IMR-90 (cell line): Measurements from ENCODE around the gene TEKT1. TPM values are rescaled to one million over a fixed set of nuclear protein-coding genes. Genes with fewer than 3 reads are reported as not detected.

Source experiments
- ATAC-seq: fragments of 200-7000 bp; cut with Tn5 transposase; 2 replicates; pipeline ENCODE4 v1.9.1; 2020; ENCODE audit warnings: low read depth, mild to moderate bottlenecking, moderate library complexity
- BruUV-seq: library from RNA; stranded (reverse); fragments of 400-500 nt; replicated peaks from 2 replicates; lab custom pipeline; 2021; lab: Mats Ljungman, UMichigan
- CTCF ChIA-PET: fragments of 300-600 bp; formaldehyde crosslinking; extraction: SDS; loops from one replicate; lab custom pipeline; 2021; ENCODE audit warnings: antibody characterized with exemption; lab: Yijun Ruan, JAX
- POLR2A ChIA-PET: fragments of 300-600 bp; sonication (Branson Sonifier 250); formaldehyde crosslinking; loops from one replicate; lab custom pipeline; 2022; ENCODE audit warnings: antibody characterized with exemption; ENCODE audit not compliant: unreplicated experiment; lab: Charles Lee
- DNase-seq: peaks from one replicate; pipeline ENCODE4 v3.0.0; 2013
- H2AFZ ChIP-seq: replicated peaks from 2 replicates; pipeline ENCODE3; 2013; ENCODE audit warnings: low read length, mild to moderate bottlenecking; ENCODE audit not compliant: poor library complexity
- H2AK5ac ChIP-seq: 2 replicates; pipeline ENCODE4 v1.6.1; 2013; ENCODE audit warnings: low read depth, low read length, inconsistent platforms
- H2AK9ac ChIP-seq: replicated peaks from 2 replicates; pipeline ENCODE3; 2013; ENCODE audit warnings: mild to moderate bottlenecking, low read depth, low read length, moderate library complexity; ENCODE audit not compliant: poor library complexity
- H2BK120ac ChIP-seq: 2 replicates; pipeline ENCODE4 v1.6.1; 2013; ENCODE audit warnings: low read depth, low read length, inconsistent platforms
- H2BK15ac ChIP-seq: 3 replicates; pipeline ENCODE4 v1.6.1; 2013; ENCODE audit warnings: low read depth, low read length, inconsistent platforms
- H2BK20ac ChIP-seq: 2 replicates; pipeline ENCODE4 v1.6.1; 2013; ENCODE audit warnings: low read depth, mild to moderate bottlenecking, inconsistent platforms, low read length, moderate library complexity
- H2BK5ac ChIP-seq: 2 replicates; pipeline ENCODE4 v1.6.1; 2013; ENCODE audit warnings: mild to moderate bottlenecking, low read depth, low read length, inconsistent platforms; ENCODE audit not compliant: poor library complexity, severe bottlenecking
- H3K14ac ChIP-seq: replicated peaks from 2 replicates; pipeline ENCODE4 v1.6.1; 2013; ENCODE audit warnings: low read depth, low read length, inconsistent platforms
- H3K18ac ChIP-seq: 2 replicates; pipeline ENCODE4 v1.6.1; 2013; ENCODE audit warnings: low read depth, low read length, control low read depth
- H3K23ac ChIP-seq: 2 replicates; pipeline ENCODE4 v1.6.1; 2013; ENCODE audit warnings: low read depth, low read length, inconsistent platforms
- H3K27ac ChIP-seq: 2 replicates; pipeline ENCODE4 v1.5.1; 2013; ENCODE audit warnings: mild to moderate bottlenecking, control low read depth, low read length; ENCODE audit not compliant: insufficient read depth
- H3K27me3 ChIP-seq: 2 replicates; pipeline ENCODE4 v1.6.1; 2013; ENCODE audit warnings: low read length; ENCODE audit not compliant: control insufficient read depth, insufficient read depth
- H3K36me3 ChIP-seq: 2 replicates; pipeline ENCODE4 v1.6.1; 2013; ENCODE audit warnings: low read length, mixed read lengths; ENCODE audit not compliant: control insufficient read depth, insufficient read depth
- H3K4ac ChIP-seq: 2 replicates; pipeline ENCODE4 v1.6.1; 2013; ENCODE audit warnings: low read depth, low read length, inconsistent platforms
- H3K4me1 ChIP-seq: 2 replicates; pipeline ENCODE4 v1.6.1; 2013; ENCODE audit warnings: low read length, mixed read lengths; ENCODE audit not compliant: control insufficient read depth, insufficient read depth
- H3K4me2 ChIP-seq: 2 replicates; pipeline ENCODE4 v1.6.1; 2013; ENCODE audit warnings: low read depth, mild to moderate bottlenecking, control low read depth, low read length, moderate library complexity
- H3K4me3 ChIP-seq: 2 replicates; pipeline ENCODE4 v1.5.1; 2013; ENCODE audit warnings: low read depth, mild to moderate bottlenecking, control low read depth, low read length, moderate library complexity; ENCODE audit not compliant: insufficient read depth
- H3K56ac ChIP-seq: 2 replicates; pipeline ENCODE4 v1.6.1; 2013; ENCODE audit warnings: low read length, inconsistent platforms; ENCODE audit not compliant: insufficient read depth; ENCODE audit errors: extremely low read depth
- H3K79me1 ChIP-seq, 2 experiments: 2 replicates each; pipeline ENCODE4 v1.6.1; 2013; ENCODE audit warnings: low read length in 2 of 2, inconsistent platforms in 1 of 2, low read depth in 1 of 2
- H3K9ac ChIP-seq: 2 replicates; pipeline ENCODE4 v1.6.1; 2013; ENCODE audit warnings: low read depth, low read length, control low read depth
- H3K9me1 ChIP-seq: 2 replicates; pipeline ENCODE4 v1.6.1; 2013; ENCODE audit warnings: low read length, inconsistent platforms; ENCODE audit not compliant: insufficient read depth
- H3K9me3 ChIP-seq: 2 replicates; pipeline ENCODE4 v1.6.1; 2013; ENCODE audit warnings: low read length; ENCODE audit not compliant: control insufficient read depth, insufficient read depth
- H4K20me1 ChIP-seq: 2 replicates; pipeline ENCODE4 v1.6.1; 2013; ENCODE audit warnings: low read length, inconsistent platforms; ENCODE audit not compliant: insufficient read depth
- H4K5ac ChIP-seq: 2 replicates; pipeline ENCODE4 v1.6.1; 2013; ENCODE audit warnings: mild to moderate bottlenecking, low read depth, low read length, control low read depth
- H4K8ac ChIP-seq, 2 experiments: 2 replicates each; pipeline ENCODE4 v1.6.1; 2013; ENCODE audit warnings: low read depth in 2 of 2, low read length in 2 of 2, control low read depth in 1 of 2, inconsistent platforms in 1 of 2
- H4K91ac ChIP-seq: 2 replicates; pipeline ENCODE4 v1.6.1; 2013; ENCODE audit warnings: low read depth, low read length, inconsistent platforms; ENCODE audit not compliant: insufficient read depth
- BHLHE40 ChIP-seq: fragments of 150-350 bp; IDR thresholded peaks from 2 replicates; pipeline ENCODE4 v1.6.1; 2016; ENCODE audit warnings: mild to moderate bottlenecking, low read depth, low read length
- CEBPB ChIP-seq: IDR thresholded peaks from 2 replicates; pipeline ENCODE4 v1.6.1; 2012; ENCODE audit warnings: low read depth, low read length, improper control_type of control experiment
- MXI1 ChIP-seq: IDR thresholded peaks from 2 replicates; pipeline ENCODE4 v1.6.1; 2012; ENCODE audit warnings: low read depth, mild to moderate bottlenecking, low read length, moderate library complexity, borderline replicate concordance
- RAD21 ChIP-seq: IDR thresholded peaks from 2 replicates; pipeline ENCODE4 v1.6.1; 2012; ENCODE audit warnings: low read length, improper control_type of control experiment
- RCOR1 ChIP-seq: IDR thresholded peaks from 2 replicates; pipeline ENCODE4 v1.6.1; 2012; ENCODE audit warnings: mild to moderate bottlenecking, low read length, improper control_type of control experiment; ENCODE audit not compliant: insufficient replicate concordance
- SMC3 ChIP-seq: fragments of 150-350 bp; IDR thresholded peaks from 2 replicates; pipeline ENCODE4 v1.6.1; 2016; ENCODE audit warnings: low read depth, mild to moderate bottlenecking, antibody characterized with exemption, low read length, moderate library complexity
- WGBS, 2 experiments: methylation state at CpG; one replicate each; pipeline versions ENCODE4 v1.1.5 to v1.1.7; 2013; ENCODE audit warnings: missing lambda C conversion rate in 2 of 2; ENCODE audit not compliant: insufficient read length in 1 of 2; ENCODE audit errors: extremely low coverage in 2 of 2; 5-methylcytosine and 5-hydroxymethylcytosine counted together
- dilution Hi-C: fragments of 300-500 bp; cut with HindIII; formaldehyde crosslinking; loops from one replicate; pipeline ENCODE4 v1.14.3; 2018; ENCODE audit warnings: low sequenced_read_pairs; ENCODE audit not compliant: unreplicated experiment
- in situ Hi-C: fragments of 300-500 bp; cut with MboI; formaldehyde crosslinking; loops from 3 replicates; pipeline ENCODE4 v1.14.3; 2019; ENCODE audit warnings: low sequenced_read_pairs, inconsistent platforms, mixed read lengths
- intact Hi-C: fragments of 100-400 bp; cut with micrococcal nuclease; formaldehyde crosslinking; loops from 2 replicates; pipeline ENCODE4 v1.10.0; 2022
- polyA plus RNA-seq, 3 experiments: library from polyadenylated mRNA; depleted of rRNA; stranded (reverse); fragments of >200 nt; gene quantifications; 2 replicates each; pipeline ENCODE4 v1.2.3, GENCODE V29; 2012; ENCODE audit warnings: low replicate concordance in 1 of 3
- total RNA-seq: library from RNA; depleted of rRNA; stranded (reverse); fragments of >200 nt; gene quantifications from 2 replicates; pipeline ENCODE4 v1.2.3, GENCODE V29; 2012
- TF ChIP-seq, protein P1 (sequence below): conservative IDR thresholded peaks from 2 replicates; pipeline ENCODE4 v1.5.1; 2012; ENCODE audit warnings: mild to moderate bottlenecking, low read depth, low read length, improper control_type of control experiment
- TF ChIP-seq, protein P2 (sequence below): fragments of 150-350 bp; IDR thresholded peaks from 2 replicates; pipeline ENCODE4 v1.6.1; 2017; ENCODE audit warnings: mild to moderate bottlenecking, antibody characterized with exemption, low read length, low read depth

TEKT1 gene
- total and polyA plus RNA-seq, 2 of the 4 experiments (the other 2 are of a cell fraction): not detected

DNA sequence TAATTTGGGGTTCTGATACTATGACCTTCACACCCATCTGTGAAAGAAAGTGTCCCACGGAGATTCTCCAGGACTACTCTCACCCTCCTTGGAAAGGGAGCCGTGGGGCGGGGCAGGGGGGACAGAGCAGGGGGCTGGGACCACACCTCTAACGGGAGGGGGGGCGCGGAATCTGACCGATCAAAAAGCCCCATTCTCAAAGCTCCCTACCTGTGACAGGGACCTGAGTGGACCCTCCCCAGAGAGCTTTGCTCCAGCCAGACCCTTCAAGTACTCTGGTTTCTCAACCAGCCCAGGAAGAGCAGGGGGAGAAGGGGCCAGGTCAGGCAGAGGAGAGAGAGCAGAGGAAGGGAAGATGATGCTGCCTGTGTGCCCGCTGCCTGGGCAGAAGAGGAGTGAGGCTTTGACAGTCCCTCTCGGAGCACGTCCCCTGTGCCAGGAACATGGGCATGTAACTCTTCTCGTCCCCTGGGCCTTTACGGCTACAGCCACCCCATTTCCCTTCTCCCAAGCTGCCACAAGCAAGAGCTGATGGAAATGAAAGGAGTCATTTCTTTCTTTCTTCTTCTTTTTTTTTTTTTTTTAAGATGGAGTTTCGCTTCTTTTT lies 75.0 kb downstream of the TEKT1 start:
- ATAC-seq (no peak), DNase-seq (no peak)
- Histone ChIP-seq H3K9me1 (peaks cover 12% of the 10 kb centered on the region), H3K56ac (no peak overlapping the region), H3K27ac (no peak overlapping the region), H4K8ac (no peak overlapping the region; a peak in 1 of 4 replicates), H2AK5ac (no peak overlapping the region), H2BK15ac (no peak overlapping the region), H3K36me3 (no peaks in the 10 kb centered on the region), H2AFZ (no peak overlapping the region), H3K27me3 (no peaks in the 10 kb centered on the region), H3K9ac (no peak overlapping the region), H2BK120ac (no peak overlapping the region), H2BK20ac (no peak overlapping the region), H3K18ac (no peak overlapping the region), H3K4me2 (no peak overlapping the region), H3K23ac (no peak overlapping the region), H2BK5ac (no peak overlapping the region), H3K9me3 (no peaks in the 10 kb centered on the region), H3K4me3 (no peak overlapping the region), H3K4ac (0 out of 2 replicates have a peak overlapping the region, but pooled peaks have one; percentile 3), H3K14ac (no peak overlapping the region), H3K4me1 (peaks cover 15% of the 10 kb centered on the region), H4K5ac (no peak overlapping the region), H4K91ac (peak overlapping the region; percentile 66; the same call in 1 of the 2 replicates), H3K79me1 (no peaks in the 10 kb centered on the region), H2AK9ac (no peak overlapping the region), H4K20me1 (no peaks in the 10 kb centered on the region)
- no TSS peak for BruUV-seq
- dilution Hi-C loops: no loop called here
- ChIA-PET CTCF (no interaction called here), POLR2A (no interaction called here)
- in situ Hi-C loops: no loop called here
- intact Hi-C loops: loop anchor here (10.0 kb wide), 1 partner anchor 92 kb away; no protein-coding TSS in a partner anchor
- TF ChIP-seq RAD21 (no peak), RCOR1 (no peak), CEBPB (no peak), SMC3 (no peak), MXI1 (no peak), BHLHE40 (no peak)
- TF ChIP-seq, protein P1, sequence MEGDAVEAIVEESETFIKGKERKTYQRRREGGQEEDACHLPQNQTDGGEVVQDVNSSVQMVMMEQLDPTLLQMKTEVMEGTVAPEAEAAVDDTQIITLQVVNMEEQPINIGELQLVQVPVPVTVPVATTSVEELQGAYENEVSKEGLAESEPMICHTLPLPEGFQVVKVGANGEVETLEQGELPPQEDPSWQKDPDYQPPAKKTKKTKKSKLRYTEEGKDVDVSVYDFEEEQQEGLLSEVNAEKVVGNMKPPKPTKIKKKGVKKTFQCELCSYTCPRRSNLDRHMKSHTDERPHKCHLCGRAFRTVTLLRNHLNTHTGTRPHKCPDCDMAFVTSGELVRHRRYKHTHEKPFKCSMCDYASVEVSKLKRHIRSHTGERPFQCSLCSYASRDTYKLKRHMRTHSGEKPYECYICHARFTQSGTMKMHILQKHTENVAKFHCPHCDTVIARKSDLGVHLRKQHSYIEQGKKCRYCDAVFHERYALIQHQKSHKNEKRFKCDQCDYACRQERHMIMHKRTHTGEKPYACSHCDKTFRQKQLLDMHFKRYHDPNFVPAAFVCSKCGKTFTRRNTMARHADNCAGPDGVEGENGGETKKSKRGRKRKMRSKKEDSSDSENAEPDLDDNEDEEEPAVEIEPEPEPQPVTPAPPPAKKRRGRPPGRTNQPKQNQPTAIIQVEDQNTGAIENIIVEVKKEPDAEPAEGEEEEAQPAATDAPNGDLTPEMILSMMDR: no peak
- TF ChIP-seq, protein P2, sequence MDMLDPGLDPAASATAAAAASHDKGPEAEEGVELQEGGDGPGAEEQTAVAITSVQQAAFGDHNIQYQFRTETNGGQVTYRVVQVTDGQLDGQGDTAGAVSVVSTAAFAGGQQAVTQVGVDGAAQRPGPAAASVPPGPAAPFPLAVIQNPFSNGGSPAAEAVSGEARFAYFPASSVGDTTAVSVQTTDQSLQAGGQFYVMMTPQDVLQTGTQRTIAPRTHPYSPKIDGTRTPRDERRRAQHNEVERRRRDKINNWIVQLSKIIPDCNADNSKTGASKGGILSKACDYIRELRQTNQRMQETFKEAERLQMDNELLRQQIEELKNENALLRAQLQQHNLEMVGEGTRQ: no peak
- WGBS, 2 experiments: no CpG with 5 or more reads among the region's 13 CpGs
